HG03108 (cell line): ENCODE results near the gene PCBD2.
"Not testable (repeated sequence)": the region's sequence is repeated elsewhere in the genome, so short reads cannot be mapped to it uniquely, and the experiment has no call there.

ENCODE experiments used
- ATAC-seq: cut with Tn5 transposase; IDR thresholded peaks from one replicate; pipeline ENCODE4 v1.9.1; 2021; ENCODE audit warnings: moderate library complexity; ENCODE audit not compliant: unreplicated experiment

PCBD2 gene

GRCh38 chr5:134957920-134958608 is 53.1 kb downstream of the PCBD2 start:
- no peak for ATAC-seq

GRCh38 chr5:134958755-134959154 is 53.8 kb downstream of the PCBD2 start:
- no peak for ATAC-seq

- ATAC-seq: no peak
Observed at GRCh38 chr5:134963098-134963497, 58.2 kb downstream of the PCBD2 start.

- ATAC-seq: no peak
Observed at GRCh38 chr5:134964359-134965270, 59.7 kb downstream of the PCBD2 start.

GRCh38 chr5:134965271-134965825 is 60.4 kb downstream of the PCBD2 start:
- ATAC-seq: no peak

- ATAC-seq: no peak
Observed at GRCh38 chr5:134967607-134968006, 62.7 kb downstream of the PCBD2 start, which contains the start of gene CATSPER3. Gene CATSPER3 (plus strand): TSS chr5:134967907. CDS start chr5:134967992, 85 bp downstream.

GRCh38 chr5:134968055-134968454 is 63.1 kb downstream of the PCBD2 start:
- no peak for ATAC-seq

GRCh38 chr5:134969166-134969565 is 64.2 kb downstream of the PCBD2 start:
- ATAC-seq: no peak

GRCh38 chr5:134975078-134975715 is 70.3 kb downstream of the PCBD2 start:
- no peak for ATAC-seq

- no peak for ATAC-seq
Observed at GRCh38 chr5:134975843-134976242, 70.9 kb downstream of the PCBD2 start.

- ATAC-seq: no peak
Observed at GRCh38 chr5:134976841-134977240, 71.9 kb downstream of the PCBD2 start.

- no peak for ATAC-seq
Observed at GRCh38 chr5:134979416-134979815, 74.5 kb downstream of the PCBD2 start.

GRCh38 chr5:134982230-134982629 is 77.3 kb downstream of the PCBD2 start:
- no peak for ATAC-seq

GRCh38 chr5:134989266-134989830 is 84.4 kb downstream of the PCBD2 start:
- no peak for ATAC-seq

GRCh38 chr5:134990183-134990582 is 85.3 kb downstream of the PCBD2 start:
- not testable (repeated sequence) for ATAC-seq

GRCh38 chr5:134992148-134992547 is 87.2 kb downstream of the PCBD2 start:
- ATAC-seq: no peak

GRCh38 chr5:134993161-134993560 is 88.2 kb downstream of the PCBD2 start:
- ATAC-seq: no peak

- no peak for ATAC-seq
Observed at GRCh38 chr5:134994560-134995156, 89.7 kb downstream of the PCBD2 start.

- no peak for ATAC-seq
Observed at GRCh38 chr5:134995850-134996402, 91.0 kb downstream of the PCBD2 start.

GRCh38 chr5:134997015-134997414 is 92.1 kb downstream of the PCBD2 start:
- ATAC-seq: no peak
